Endometrial microvascular endothelial cells (primary cell): ENCODE measurements around the gene LRSAM1. TPM values are rescaled to one million over a fixed set of nuclear protein-coding genes. Genes with fewer than 3 reads are reported as not detected.

Source experiments
- in situ Hi-C: cut with HindIII; loops from 2 replicates; pipeline ENCODE4 v1.10.0; 2017; ENCODE audit warnings: low sequenced_read_pairs, low pct_unique_long_range_greater_than_20kb; ENCODE audit errors: inconsistent ontology term
- total RNA-seq: library from RNA; depleted of rRNA; stranded (reverse); fragments of >200 nt; gene quantifications from one replicate; pipeline ENCODE4 v1.2.3, GENCODE V29; 2015; ENCODE audit errors: inconsistent ontology term

LRSAM1 gene
- total RNA-seq, 1 donor from 2014 or later = 20.3 TPM

DNA sequence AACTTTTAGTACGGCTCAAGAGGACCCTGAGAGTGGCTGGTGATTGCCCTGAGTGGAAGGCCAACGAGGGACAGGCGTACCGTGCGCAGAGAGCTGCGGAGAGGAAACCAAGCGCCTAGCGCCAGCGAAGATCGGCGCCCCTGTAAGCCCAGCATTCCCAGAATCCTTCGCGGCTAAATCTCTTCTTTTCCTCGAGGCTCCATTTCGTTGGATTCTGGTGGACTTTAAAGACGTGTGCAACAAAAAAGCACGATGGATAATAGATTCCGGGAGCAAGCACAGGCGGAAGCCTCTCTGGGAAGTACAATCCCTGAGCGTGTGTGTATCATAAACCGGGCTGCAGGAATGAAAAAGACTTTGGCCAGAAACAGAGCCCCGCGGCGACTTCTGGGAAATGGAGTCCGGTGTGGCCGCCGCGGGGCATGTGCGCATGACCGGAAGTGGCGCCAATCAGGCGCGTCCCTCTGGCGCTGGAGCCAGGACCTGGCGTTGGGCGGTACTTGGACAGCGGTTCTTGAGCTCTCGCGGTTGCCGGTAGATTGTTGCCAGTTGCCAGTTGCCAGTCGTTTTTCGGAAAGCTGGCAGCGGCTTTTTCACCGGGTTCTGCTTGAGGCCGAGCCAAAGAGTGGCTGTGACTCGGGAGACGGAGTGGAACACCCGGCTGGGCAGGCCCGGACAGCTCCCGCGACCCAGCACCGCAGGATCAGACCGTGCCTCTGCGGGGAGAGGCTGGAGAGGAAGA, 27.2 kb upstream of the LRSAM1 start, which contains the start of gene ZNF79:
Gene ZNF79 (plus strand): TSS at position 449 of the 742 bp plus-strand sequence. CDS start 406 bp downstream, outside the sequence.
- in situ Hi-C loops = no loop called here

DNA sequence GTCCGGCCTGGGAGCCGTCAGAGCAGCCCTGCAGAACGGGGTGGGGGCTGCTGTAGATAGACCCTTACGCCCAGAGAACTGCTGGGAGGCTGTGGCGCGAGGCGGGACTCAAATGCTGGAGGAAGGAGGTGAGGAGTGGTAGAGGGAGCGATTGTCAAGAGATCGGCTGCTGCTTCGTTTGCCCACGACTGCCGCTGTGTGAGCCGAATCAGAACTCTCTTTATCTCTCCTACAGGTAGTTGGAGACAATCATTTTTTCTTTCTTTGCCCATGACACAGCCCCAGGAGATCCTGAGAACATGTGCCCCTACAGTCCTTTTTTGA, 26.7 kb upstream of the LRSAM1 start:
- in situ Hi-C loops = no loop called here

- in situ Hi-C loops = no loop called here
These were observed 24.6 kb upstream of the LRSAM1 start for GRCh38 chr9:127426756-127427155.

DNA sequence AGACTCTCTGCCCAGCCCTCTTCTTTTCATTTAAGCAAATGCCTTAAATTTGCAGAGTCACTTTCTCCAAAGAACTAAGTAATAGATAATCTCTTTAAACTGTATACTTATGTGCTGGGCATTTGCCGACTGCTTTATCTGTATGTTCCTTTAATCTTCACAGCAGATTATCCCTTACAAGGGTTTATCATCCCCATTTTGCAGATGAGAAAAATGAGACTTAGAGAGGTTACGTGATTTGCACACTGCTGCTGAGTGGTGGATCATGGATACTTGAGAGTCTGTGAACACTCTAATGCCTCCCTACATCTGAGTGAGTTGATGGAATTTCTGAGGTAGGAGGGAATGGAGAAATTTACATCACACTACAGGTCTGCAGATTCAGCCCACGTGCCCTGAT, 23.0 kb upstream of the LRSAM1 start:
- in situ Hi-C loops = no loop called here

- in situ Hi-C loops = no loop called here
These were observed 20.9 kb upstream of the LRSAM1 start for GRCh38 chr9:127430415-127430814.

DNA sequence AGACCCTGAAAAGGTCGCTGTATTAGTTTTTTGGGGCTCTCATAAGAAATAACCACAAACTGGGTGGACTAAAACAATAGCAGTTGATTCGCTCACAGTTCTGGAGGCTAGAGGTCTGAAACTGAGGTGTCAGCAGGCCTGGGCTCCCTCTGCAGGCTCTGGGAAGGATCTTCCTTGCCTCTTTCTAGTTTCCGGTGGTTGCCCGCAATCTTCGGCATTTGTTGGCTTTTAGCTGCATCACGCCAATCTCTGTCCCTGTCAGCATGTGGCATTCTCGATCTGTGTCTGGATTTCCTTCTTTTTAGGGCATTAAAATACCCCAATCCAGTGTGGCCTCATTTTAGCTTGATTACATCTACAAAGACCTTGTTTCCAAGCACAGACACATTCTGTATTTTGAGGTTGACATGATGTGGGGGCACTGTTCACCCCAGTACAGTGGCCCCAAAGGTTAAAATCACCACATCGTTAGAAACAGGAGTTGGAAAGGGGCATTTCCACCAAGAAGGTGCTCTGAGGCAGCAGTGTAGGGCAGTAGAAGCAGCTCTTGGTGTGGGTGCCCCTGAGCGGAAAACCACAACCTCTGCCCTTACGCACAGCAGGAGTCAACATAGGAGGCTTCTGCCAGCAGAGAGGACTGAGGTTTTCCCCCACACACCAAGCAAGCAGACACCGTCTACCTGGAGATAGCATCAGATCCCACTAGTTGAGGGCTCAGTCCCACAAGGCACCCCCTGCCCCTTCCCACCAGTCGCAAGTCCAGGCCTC, 13.6 kb upstream of the LRSAM1 start:
- in situ Hi-C loops = no loop called here

DNA sequence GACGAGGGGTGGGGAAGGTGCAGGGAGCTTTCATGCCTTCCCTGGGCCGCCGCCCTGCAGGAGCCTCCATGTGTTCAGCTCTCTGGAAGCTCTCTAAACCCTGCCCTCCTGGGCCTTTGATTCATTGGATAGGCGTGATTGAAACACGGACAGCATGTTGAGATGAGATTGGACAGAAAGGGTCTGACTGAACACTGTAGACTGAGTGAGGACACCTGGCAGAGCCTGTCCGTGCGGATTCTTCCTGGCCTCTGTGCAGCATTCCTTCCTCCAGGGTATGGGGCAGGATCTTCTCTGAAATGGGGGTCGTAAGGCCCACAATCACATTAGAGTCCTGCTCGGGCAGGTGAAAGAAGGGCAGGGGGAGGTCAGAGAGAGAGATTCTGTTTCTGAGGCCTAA, 12.9 kb upstream of the LRSAM1 start:
- in situ Hi-C loops = no loop called here

- in situ Hi-C loops = no loop called here
These were observed 6.9 kb upstream of the LRSAM1 start for GRCh38 chr9:127444283-127444920.

DNA sequence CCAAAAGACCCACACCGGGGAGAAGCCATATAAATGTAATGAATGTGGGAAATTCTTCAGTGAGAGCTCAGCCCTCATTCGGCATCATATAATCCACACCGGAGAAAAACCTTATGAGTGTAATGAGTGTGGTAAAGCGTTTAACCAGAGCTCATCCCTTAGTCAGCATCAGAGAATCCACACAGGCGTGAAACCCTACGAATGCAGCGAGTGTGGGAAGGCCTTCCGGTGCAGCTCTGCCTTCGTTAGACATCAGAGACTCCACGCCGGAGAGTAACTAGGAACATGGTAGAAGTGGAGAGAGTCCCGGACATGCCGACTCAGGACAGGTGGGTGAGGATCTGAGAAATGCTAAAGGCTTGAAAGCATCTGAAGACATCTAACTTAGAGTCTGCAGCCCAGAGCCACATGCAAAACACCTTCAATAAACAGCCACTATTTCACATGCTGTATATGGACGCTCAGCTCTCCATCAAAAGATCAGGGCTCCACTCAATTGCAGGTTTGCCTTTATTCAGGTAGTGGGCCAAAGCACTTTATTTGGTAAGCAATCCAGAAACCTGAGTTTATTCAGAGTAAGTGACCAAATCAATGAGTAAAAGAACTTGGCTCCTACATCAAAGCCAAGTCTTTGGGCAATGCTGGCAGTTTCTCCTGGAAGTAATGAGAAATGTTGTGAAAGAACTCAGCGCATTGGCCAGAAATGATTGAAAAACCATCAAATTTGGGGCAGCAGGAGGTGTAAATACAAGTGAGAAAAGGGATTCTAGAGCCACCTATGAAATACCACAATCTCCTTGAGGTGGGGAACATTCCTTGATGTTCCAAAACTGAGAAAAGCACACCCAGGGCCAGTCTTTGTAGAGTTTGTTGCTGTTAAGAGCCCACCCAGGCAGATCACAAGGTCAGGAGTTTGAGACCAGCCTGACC, 6.1 kb upstream of the LRSAM1 start:
- in situ Hi-C loops = no loop called here

- in situ Hi-C loops = no loop called here
These were observed 5.2 kb upstream of the LRSAM1 start for GRCh38 chr9:127445851-127446712.

GRCh38 chr9:127446713-127447415, 4.4 kb upstream of the LRSAM1 start:
- in situ Hi-C loops = no loop called here

DNA sequence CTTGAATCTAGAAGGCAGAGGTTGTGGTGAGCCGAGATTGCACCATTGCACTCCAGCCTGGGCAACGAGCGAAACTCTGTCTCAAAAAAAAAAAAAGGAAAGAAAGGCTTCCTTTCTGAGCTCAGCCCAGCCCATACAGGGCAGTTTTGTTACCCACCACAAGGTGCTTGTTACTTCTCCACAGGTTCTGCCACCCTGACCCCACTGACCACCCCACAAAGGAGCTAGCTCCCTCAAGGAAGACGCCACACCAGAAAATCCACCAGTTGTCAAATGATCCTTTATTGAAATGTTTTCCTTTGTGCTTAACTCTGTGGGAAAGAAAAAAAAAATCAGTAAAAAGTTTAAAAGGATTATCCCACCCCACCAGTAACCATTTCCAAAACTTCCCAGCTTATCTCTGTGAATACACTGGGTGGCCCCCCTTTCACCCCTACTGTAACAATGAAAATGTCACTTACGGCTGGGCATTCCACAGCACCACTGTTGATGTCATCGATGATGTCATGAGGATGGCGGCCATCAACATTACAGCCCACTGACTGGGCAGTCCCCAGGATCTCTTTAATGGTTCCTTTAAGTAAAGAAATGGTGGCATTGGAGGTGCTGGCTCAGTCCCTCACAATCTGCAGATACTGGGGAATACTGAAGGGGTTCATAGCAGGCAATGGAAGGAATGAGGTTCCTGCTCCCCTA, 3.7 kb upstream of the LRSAM1 start:
- in situ Hi-C loops = no loop called here

GRCh38 chr9:127448112-127448805, 3.1 kb upstream of the LRSAM1 start:
- in situ Hi-C loops = no loop called here

DNA sequence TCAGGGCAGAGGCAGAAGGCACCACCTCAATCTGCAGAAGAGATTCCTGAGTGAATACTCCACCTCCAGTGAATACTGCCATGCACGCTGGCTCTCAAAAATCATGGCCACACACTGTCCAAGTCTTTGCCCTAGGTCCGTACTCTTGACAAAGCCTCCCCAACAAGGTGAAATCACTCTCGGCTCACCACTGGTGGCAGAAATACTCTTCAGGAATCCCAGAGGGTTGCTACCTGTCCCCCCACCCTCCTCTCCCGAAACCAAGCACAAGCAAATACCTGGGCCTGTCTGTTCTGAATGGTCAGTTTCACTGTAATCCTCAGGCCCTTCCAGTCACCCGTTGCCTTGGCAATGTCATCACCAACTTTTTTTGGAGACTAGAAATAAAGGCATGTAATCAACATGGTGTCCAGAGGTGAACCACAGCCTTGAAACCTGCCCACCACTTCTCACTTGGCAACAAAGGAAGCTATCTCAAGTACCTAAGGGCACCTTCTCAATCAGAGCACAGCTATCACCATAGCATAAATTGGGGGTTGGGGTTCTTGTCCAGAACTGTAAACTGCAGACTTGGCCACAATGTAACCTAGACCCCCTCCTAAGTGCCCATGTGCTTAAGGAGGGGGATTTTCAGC, 1.9 kb upstream of the LRSAM1 start:
- in situ Hi-C loops = no loop called here

DNA sequence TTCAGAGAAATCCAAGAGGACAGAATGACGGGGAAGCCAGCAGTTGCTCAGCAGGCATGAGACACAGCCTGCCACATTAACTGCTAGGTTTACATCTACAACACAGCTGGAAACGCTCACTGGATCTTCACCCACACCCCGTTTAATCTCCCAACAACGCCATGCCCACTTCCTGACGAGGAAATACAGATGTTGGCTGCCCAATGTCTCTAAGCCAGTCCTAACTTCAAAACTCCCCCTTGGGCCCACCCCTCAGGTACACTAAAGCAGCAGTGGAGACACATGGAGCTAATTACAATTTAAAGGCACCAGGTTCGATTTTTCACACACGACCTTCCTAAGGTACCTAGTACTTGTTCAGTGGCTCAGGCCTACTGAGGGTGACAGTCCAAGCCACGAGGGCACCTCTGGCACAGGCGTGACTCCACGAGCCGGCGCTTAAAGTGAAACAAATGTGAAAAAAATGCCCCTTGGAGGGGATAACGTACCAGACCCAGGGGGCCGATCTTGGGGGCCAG, 1.0 kb upstream of the LRSAM1 start:
- in situ Hi-C loops = no loop called here

DNA sequence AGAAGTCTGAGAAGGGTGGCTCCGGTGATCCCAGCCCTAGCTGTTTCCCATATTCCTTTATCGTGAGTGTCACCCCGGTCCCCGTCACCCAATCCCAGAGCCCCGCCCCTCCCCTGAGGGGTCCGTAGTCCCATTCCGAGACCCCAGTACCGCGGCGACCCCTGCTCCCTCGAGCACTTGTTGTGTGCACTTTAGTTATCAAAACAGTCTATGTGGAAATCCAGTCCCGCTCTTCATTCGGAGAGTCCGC, 223 bp downstream of the LRSAM1 start:
- in situ Hi-C loops = no loop called here
